Stomach (tissue), 9 donors: ENCODE measurements around the gene RXFP3. TPM values are rescaled to one million over a fixed set of nuclear protein-coding genes. Genes with fewer than 3 reads are reported as not detected.

Experiments
- DNase-seq, 2 donors: peaks; one replicate each; pipeline versions ENCODE4 v3.0.0 to v3.0.0-alpha.2; 2013 to 2019
- H3K27ac ChIP-seq, 5 donors: fragments of 200-600 bp in 4 of 5; sonication (generic) in 4 of 5; one replicate each; pipeline ENCODE4 v1.5.1; 2013 to 2019; ENCODE audit warnings: mild to moderate bottlenecking in 1 of 5, moderate library complexity in 1 of 5
- H3K27me3 ChIP-seq, 3 donors: fragments of 200-600 bp; sonication (generic); one replicate each; pipeline ENCODE4 v1.5.1; 2017 to 2019; ENCODE audit warnings: mixed run types in 1 of 3
- H3K36me3 ChIP-seq, 4 donors: fragments of 200-600 bp; sonication (generic); 1 replicate in 3 of 4; 2 replicates in 1 of 4; pipeline ENCODE4 v1.5.1; 2016 to 2019
- H3K4me1 ChIP-seq, 4 donors: fragments of 200-600 bp; sonication (generic); one replicate each; pipeline ENCODE4 v1.5.1; 2016 to 2019
- H3K4me3 ChIP-seq, 4 donors: fragments of 200-600 bp; sonication (generic) in 3 of 4; one replicate each; pipeline ENCODE4 v1.5.1; 2016 to 2019; ENCODE audit warnings: mild to moderate bottlenecking in 1 of 4
- H3K9me3 ChIP-seq, 4 donors: fragments of 200-600 bp; sonication (generic); one replicate each; pipeline ENCODE4 v1.5.1; 2016 to 2019
- EP300 ChIP-seq: sonication (generic); formaldehyde crosslinking; IDR thresholded peaks from one replicate; pipeline ENCODE4 v1.6.1; 2017; ENCODE audit warnings: antibody characterized with exemption
- POLR2A ChIP-seq, 4 donors: fragments of 450-650 bp; IDR thresholded peaks; one replicate each; pipeline ENCODE4 v1.6.1; 2016; ENCODE audit warnings: antibody characterized with exemption in 4 of 4, control low read depth in 2 of 4, mild to moderate bottlenecking in 1 of 4, moderate library complexity in 1 of 4
- POLR2AphosphoS5 ChIP-seq, 3 donors: sonication (generic); formaldehyde crosslinking; IDR thresholded peaks; one replicate each; pipeline ENCODE4 v1.6.1; 2016; ENCODE audit warnings: antibody characterized with exemption in 3 of 3
- WGBS, 5 donors: extraction: QIAGEN DNeasy Blood & Tissue Kit in 3 of 5; methylation state at CpG; one replicate each; pipeline versions ENCODE4 v1.1.5 to v1.1.7; 2013 to 2018; 5-methylcytosine and 5-hydroxymethylcytosine counted together
- intact Hi-C: fragments of 100-400 bp; cut with DNase I; formaldehyde crosslinking; loops from one replicate; pipeline ENCODE4 v1.15.1; 2023; ENCODE audit warnings: low total_unique reads
- polyA plus RNA-seq, 3 donors: library from polyadenylated mRNA; stranded (reverse); fragments of 200-250 nt; gene quantifications; one replicate each; pipeline ENCODE4 v1.2.3, GENCODE V29; 2013
- total RNA-seq, 5 donors: library from RNA; depleted of rRNA; stranded (reverse); fragments of >200 nt; gene quantifications; one replicate each; pipeline versions ENCODE4 v1.1.0 to v1.2.3, GENCODE V29; 2014 to 2016
- TF ChIP-seq, protein P1 (sequence below), 7 experiments: fragments of 450-650 bp in 4 of 7; fragments of 200-600 bp in 3 of 7; sonication (generic) in 3 of 7; IDR thresholded peaks; one replicate each; pipeline ENCODE4 v1.5.1; 2016 to 2019; ENCODE audit warnings: antibody characterized with exemption in 7 of 7, control low read depth in 2 of 7, mild to moderate bottlenecking in 1 of 7
- donor health status: healthy with polysubstance abuse.
- donor health status: Bipolar disorder and iron deficiency.
- donor health status: healthy.

RXFP3 gene
- total and polyA plus RNA-seq, 8 donors: not detected

GRCh38 chr5:33891446-33891787, 44.8 kb upstream of the RXFP3 start:
- no peaks in the 10 kb centered on the region for H3K9me3 ChIP-seq
- peaks cover 0 to 30% (median 26%) of the 10 kb centered on the region in 3 donors for H3K27me3 ChIP-seq
- 6 to 15% (median 8%) methylated on average over 6 of the region's 6 CpGs for WGBS, 5 donors
- TF ChIP-seq POLR2A (IDR thresholded peaks at IDR 0.05) (no peak), EP300 (no peak), POLR2AphosphoS5 (IDR thresholded peaks at IDR 0.05) (no peak)
- TF ChIP-seq, protein P1, sequence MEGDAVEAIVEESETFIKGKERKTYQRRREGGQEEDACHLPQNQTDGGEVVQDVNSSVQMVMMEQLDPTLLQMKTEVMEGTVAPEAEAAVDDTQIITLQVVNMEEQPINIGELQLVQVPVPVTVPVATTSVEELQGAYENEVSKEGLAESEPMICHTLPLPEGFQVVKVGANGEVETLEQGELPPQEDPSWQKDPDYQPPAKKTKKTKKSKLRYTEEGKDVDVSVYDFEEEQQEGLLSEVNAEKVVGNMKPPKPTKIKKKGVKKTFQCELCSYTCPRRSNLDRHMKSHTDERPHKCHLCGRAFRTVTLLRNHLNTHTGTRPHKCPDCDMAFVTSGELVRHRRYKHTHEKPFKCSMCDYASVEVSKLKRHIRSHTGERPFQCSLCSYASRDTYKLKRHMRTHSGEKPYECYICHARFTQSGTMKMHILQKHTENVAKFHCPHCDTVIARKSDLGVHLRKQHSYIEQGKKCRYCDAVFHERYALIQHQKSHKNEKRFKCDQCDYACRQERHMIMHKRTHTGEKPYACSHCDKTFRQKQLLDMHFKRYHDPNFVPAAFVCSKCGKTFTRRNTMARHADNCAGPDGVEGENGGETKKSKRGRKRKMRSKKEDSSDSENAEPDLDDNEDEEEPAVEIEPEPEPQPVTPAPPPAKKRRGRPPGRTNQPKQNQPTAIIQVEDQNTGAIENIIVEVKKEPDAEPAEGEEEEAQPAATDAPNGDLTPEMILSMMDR (IDR thresholded peaks at IDR 0.05): no peak
- peak overlapping the region; percentile 30 to 49 (median 46) for H3K4me3 ChIP-seq
- H3K27ac ChIP-seq: peak overlapping the region in 3 of 5 donors; percentile 59 to 72 (median 67)
- intact Hi-C loops: no loop called here
- H3K4me1 ChIP-seq: peaks cover 10 to 46% (median 28%) of the 10 kb centered on the region in 4 donors
- DNase-seq: no peak
- no peaks in the 10 kb centered on the region for H3K36me3 ChIP-seq

- Histone ChIP-seq H3K36me3 (no peaks in the 10 kb centered on the region), H3K9me3 (no peaks in the 10 kb centered on the region), H3K27me3 (peaks cover 0 to 30% (median 26%) of the 10 kb centered on the region in 3 donors), H3K27ac (peak within 1 kb of the TSS in 4 of 5 donors; percentile 41 to 72 (median 63)), H3K4me1 (peaks cover 10 to 45% (median 28%) of the 10 kb centered on the region in 4 donors), H3K4me3 (peak within 1 kb of the TSS; percentile 30 to 49 (median 46))
- WGBS, 5 donors: 4 to 6% (median 4%) methylated on average over 23 to 45 of the region's 45 CpGs
- TF ChIP-seq, protein P1 (IDR thresholded peaks at IDR 0.05): no peak
- TF ChIP-seq EP300: no peak
- TF ChIP-seq POLR2AphosphoS5 (IDR thresholded peaks at IDR 0.05): no peak
- TF ChIP-seq POLR2A (IDR thresholded peaks at IDR 0.05): no peak
- intact Hi-C loops: no loop called here
- DNase-seq: peak in 1 of 2 donors; percentile 86
These were observed 44.2 kb upstream of the RXFP3 start, which contains the start of gene ADAMTS12 for GRCh38 chr5:33891788-33892619. Gene ADAMTS12 (minus strand): TSS chr5:33891990. CDS start chr5:33891856, 134 bp downstream.

DNA sequence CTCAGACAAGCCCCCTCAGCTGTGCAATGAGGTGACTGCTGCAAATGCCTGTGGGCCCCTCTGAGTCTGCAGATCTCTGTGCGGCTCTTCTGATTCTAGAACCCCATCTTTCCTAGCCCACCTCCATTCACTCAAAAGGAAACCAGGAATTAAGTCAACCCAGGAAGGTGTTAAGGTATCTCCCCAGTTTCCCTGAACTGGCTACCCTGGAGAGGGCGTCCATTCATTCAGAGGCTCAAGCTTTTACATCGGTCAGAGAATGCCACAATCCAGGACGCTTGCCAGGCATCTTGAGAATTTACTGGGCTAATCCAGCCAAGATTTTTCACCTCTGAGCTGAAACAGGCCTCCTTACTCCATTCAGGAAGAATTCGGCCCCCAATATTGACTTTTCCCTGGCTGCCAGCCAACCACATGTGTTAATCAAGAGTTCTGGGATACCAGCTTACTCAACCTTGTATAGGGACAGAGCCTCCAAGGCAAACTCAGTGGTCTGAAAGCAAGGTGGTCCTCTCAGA, 43.5 kb upstream of the RXFP3 start:
- Histone ChIP-seq H3K4me3 (peak overlapping the region; percentile 30 to 49 (median 46)), H3K9me3 (no peaks in the 10 kb centered on the region), H3K27me3 (peaks cover 0 to 30% (median 26%) of the 10 kb centered on the region in 3 donors), H3K36me3 (no peaks in the 10 kb centered on the region), H3K4me1 (peaks cover 10 to 45% (median 28%) of the 10 kb centered on the region in 4 donors), H3K27ac (peak overlapping the region in 4 of 5 donors; percentile 41 to 72 (median 63))
- intact Hi-C loops: no loop called here
- TF ChIP-seq POLR2A (IDR thresholded peaks at IDR 0.05): no peak
- TF ChIP-seq, protein P1 (IDR thresholded peaks at IDR 0.05): no peak
- peak in 1 of 3 donors; percentile 42 for TF ChIP-seq POLR2AphosphoS5 (IDR thresholded peaks at IDR 0.05)
- 22 to 31% (median 25%) methylated on average over 5 of the region's 5 CpGs for WGBS, 5 donors
- DNase-seq: peak; percentile 49 to 80

DNA sequence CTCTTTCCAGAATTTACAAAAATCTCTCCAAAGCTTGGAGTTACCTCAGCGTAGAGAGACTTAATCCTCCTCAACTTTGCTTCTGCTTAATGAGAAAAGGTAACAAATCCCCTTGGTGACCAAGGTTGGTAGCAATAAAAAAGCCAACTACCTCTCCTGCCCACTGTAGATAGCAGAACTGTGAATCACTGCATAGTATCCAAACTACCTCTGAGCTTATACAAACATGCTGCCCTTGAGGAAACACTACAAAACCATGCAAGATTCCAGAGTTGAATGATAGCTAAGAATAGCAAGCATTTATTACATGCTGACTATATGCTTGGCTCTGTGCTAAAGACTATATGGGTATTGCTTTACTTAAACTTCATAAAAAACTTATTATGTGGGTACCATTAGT, 41.6 kb upstream of the RXFP3 start:
- peaks cover 10 to 34% (median 24%) of the 10 kb centered on the region in 4 donors for H3K4me1 ChIP-seq
- 59 to 85% (median 68%) methylated on average over 1 of the region's 1 CpG for WGBS, 5 donors
- no peaks in the 10 kb centered on the region for H3K9me3 ChIP-seq
- no peak for TF ChIP-seq POLR2A (IDR thresholded peaks at IDR 0.05)
- TF ChIP-seq, protein P1 (IDR thresholded peaks at IDR 0.05): no peak
- TF ChIP-seq EP300: no peak
- TF ChIP-seq POLR2AphosphoS5 (IDR thresholded peaks at IDR 0.05): no peak
- intact Hi-C loops: no loop called here
- DNase-seq: no peak
- peaks cover 0 to 28% (median 26%) of the 10 kb centered on the region in 3 donors for H3K27me3 ChIP-seq
- H3K36me3 ChIP-seq: no peaks in the 10 kb centered on the region
- no peak overlapping the region for H3K27ac ChIP-seq
- H3K4me3 ChIP-seq: no peak overlapping the region
